ENCODE results near the gene FGD3. TPM values are rescaled to one million over a fixed set of nuclear protein-coding genes. Genes with fewer than 3 reads are reported as not detected.

The FGD3 gene
- total and polyA plus RNA-seq, 2 experiments from 2014 or later: 5.8 to 6.5 TPM

DNA sequence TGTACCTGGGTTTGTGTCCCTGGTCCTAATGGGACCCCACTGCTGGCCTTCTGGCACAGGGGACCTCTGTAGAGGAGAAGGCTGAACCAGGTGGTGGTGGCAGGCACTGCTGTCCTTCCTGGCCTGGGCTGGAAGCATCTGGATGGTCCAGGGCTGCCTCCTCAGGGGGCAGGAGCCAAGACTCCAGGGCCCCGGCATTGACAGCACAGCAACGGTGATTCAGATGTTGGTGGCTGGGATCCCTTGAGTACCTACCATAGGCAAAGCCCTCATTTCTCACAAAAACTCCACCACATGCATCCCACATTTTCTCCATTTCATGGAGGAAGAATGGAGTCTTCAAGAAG lies 15.0 kb downstream of the FGD3 start:
- Histone ChIP-seq H3K9me2 (replicated peaks; ENCODE audit: insufficient read depth) (no peaks in the 10 kb centered on the region), H3K27ac (no peak overlapping the region), H3K36me3 (replicated peaks; ENCODE audit: insufficient read depth, low read depth) (no peaks in the 10 kb centered on the region), H3K4me3 (no peak overlapping the region), H3K79me2 (no peaks in the 10 kb centered on the region), H3K4me1 (ENCODE audit: insufficient read depth) (peaks cover 7% of the 10 kb centered on the region), H3K27me3 (no peaks in the 10 kb centered on the region), H3K4me2 (no peak overlapping the region), H2AFZ (no peak overlapping the region), H3K9me3 (ENCODE audit: low read depth) (no peaks in the 10 kb centered on the region), H4K20me1 (ENCODE audit: insufficient read depth, poor library complexity, severe bottlenecking) (no peaks in the 10 kb centered on the region)
- TF ChIP-seq, protein P1, sequence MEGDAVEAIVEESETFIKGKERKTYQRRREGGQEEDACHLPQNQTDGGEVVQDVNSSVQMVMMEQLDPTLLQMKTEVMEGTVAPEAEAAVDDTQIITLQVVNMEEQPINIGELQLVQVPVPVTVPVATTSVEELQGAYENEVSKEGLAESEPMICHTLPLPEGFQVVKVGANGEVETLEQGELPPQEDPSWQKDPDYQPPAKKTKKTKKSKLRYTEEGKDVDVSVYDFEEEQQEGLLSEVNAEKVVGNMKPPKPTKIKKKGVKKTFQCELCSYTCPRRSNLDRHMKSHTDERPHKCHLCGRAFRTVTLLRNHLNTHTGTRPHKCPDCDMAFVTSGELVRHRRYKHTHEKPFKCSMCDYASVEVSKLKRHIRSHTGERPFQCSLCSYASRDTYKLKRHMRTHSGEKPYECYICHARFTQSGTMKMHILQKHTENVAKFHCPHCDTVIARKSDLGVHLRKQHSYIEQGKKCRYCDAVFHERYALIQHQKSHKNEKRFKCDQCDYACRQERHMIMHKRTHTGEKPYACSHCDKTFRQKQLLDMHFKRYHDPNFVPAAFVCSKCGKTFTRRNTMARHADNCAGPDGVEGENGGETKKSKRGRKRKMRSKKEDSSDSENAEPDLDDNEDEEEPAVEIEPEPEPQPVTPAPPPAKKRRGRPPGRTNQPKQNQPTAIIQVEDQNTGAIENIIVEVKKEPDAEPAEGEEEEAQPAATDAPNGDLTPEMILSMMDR (IDR thresholded peaks at IDR 0.05; ENCODE audit: poor library complexity): no peak
- TF ChIP-seq EZH2 (IDR thresholded peaks at IDR 0.05; ENCODE audit: borderline replicate concordance): no peak
- TF ChIP-seq EZH2phosphoT487 (IDR thresholded peaks at IDR 0.05; ENCODE audit: low read depth, severe bottlenecking, unreplicated experiment): no peak
- DNase-seq (ENCODE audit: low spot score): no peak
- 100% methylated on average over 2 of the region's 2 CpGs for WGBS (ENCODE audit: low lambda C conversion rate, missing lambda C conversion rate)

DNA sequence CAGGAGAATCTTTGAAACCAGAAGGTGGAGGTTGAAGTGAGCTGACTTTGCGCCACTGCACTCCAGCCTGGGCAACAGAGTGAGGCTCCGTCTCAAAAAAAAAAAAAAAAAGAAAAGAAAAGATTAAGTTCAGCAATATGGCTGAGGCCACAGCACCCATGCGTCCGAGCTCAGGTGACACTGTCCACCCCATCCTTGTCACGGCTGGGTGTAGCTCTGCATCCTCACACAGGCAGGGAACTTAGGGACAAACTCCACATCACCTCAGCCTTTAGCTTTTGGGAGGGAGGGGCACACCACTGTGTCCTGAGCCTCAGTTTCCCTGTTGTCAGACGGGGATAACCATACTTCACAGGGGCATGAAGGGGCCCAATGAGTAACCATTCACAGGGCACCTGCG lies 15.5 kb downstream of the FGD3 start:
- no peak overlapping the region for H3K4me2 ChIP-seq
- peaks cover 7% of the 10 kb centered on the region for H3K4me1 ChIP-seq (ENCODE audit: insufficient read depth)
- no peak overlapping the region for H2AFZ ChIP-seq
- H3K79me2 ChIP-seq: no peaks in the 10 kb centered on the region
- WGBS (ENCODE audit: low lambda C conversion rate, missing lambda C conversion rate): 98% methylated on average over 7 of the region's 7 CpGs
- TF ChIP-seq, protein P1 (IDR thresholded peaks at IDR 0.05; ENCODE audit: poor library complexity): no peak
- no peak for TF ChIP-seq EZH2 (IDR thresholded peaks at IDR 0.05; ENCODE audit: borderline replicate concordance)
- TF ChIP-seq EZH2phosphoT487 (IDR thresholded peaks at IDR 0.05; ENCODE audit: low read depth, severe bottlenecking, unreplicated experiment): no peak
- DNase-seq (ENCODE audit: low spot score): no peak
- no peaks in the 10 kb centered on the region for H3K36me3 ChIP-seq (replicated peaks; ENCODE audit: insufficient read depth, low read depth)
- H3K27me3 ChIP-seq: no peaks in the 10 kb centered on the region
- no peak overlapping the region for H3K4me3 ChIP-seq
- no peaks in the 10 kb centered on the region for H4K20me1 ChIP-seq (ENCODE audit: insufficient read depth, poor library complexity, severe bottlenecking)
- H3K9me3 ChIP-seq (ENCODE audit: low read depth): no peaks in the 10 kb centered on the region
- H3K9me2 ChIP-seq (replicated peaks; ENCODE audit: insufficient read depth): no peaks in the 10 kb centered on the region
- H3K27ac ChIP-seq: no peak overlapping the region

DNA sequence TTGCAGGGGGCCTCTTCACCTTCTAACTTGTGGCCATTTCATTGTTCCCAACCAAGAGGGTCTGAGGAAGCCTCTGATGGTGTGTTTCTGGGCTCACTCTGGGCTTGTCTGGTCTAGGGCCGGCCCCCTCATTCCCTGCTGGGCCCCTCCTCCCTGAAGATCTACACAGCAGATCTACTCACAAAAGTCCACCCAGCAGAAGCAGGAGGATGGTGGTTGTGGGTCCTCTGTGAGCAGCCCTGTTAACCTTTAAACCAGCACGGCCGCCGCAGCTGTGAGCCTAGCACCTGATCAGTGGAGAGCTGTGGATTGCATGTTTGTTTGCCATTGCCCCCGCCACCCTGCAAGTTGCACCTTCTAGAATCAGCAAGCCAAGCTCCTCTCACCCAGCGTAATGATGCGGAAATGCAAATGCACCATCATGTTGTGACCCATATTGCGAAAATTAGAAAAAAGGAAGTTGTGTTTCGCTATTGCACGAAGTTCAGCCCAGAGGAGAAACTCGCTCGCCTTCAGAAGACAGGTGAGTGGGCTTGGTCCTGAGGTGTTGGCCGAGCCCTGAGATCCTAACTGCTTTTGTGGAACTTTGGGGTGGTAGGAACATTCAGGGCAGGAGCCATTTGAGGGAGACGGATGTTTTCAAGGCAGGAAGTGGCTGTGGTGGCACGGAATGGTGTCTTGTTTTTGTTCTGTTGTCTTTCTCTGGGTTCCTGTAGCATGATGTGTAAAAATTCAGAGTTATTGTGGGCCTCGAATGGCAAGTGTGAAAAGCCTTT lies 16.7 kb downstream of the FGD3 start:
- Histone ChIP-seq H3K4me3 (no peak overlapping the region), H3K79me2 (no peaks in the 10 kb centered on the region), H3K27ac (no peak overlapping the region), H3K9me2 (replicated peaks; ENCODE audit: insufficient read depth) (no peaks in the 10 kb centered on the region), H3K9me3 (ENCODE audit: low read depth) (no peaks in the 10 kb centered on the region), H3K36me3 (replicated peaks; ENCODE audit: insufficient read depth, low read depth) (no peaks in the 10 kb centered on the region), H4K20me1 (ENCODE audit: insufficient read depth, poor library complexity, severe bottlenecking) (no peaks in the 10 kb centered on the region), H2AFZ (no peak overlapping the region), H3K4me1 (ENCODE audit: insufficient read depth) (peaks cover 7% of the 10 kb centered on the region), H3K4me2 (peak overlapping the region; percentile 49), H3K27me3 (no peaks in the 10 kb centered on the region)
- WGBS (ENCODE audit: low lambda C conversion rate, missing lambda C conversion rate): 71% methylated on average over 16 of the region's 16 CpGs
- peak; percentile 39 for DNase-seq (ENCODE audit: low spot score)
- TF ChIP-seq, protein P1 (IDR thresholded peaks at IDR 0.05; ENCODE audit: poor library complexity): no peak
- TF ChIP-seq EZH2phosphoT487 (IDR thresholded peaks at IDR 0.05; ENCODE audit: low read depth, severe bottlenecking, unreplicated experiment) (no peak), EZH2 (IDR thresholded peaks at IDR 0.05; ENCODE audit: borderline replicate concordance) (no peak)
